Progenitor cell of endocrine pancreas (in vitro differentiated cells): ENCODE results near the gene SPARC. TPM values are rescaled to one million over a fixed set of nuclear protein-coding genes. Genes with fewer than 3 reads are reported as not detected.

Experiments
- DNase-seq: peaks from one replicate; pipeline ENCODE4 v3.0.0; 2021; ENCODE audit warnings: low spot score; ENCODE audit not compliant: unreplicated experiment
- H3K27ac Mint-ChIP-seq: 2 replicates; pipeline ENCODE4 v1.8.0; 2021; ENCODE audit warnings: mild to moderate bottlenecking, moderate library complexity, mixed read lengths
- H3K27me3 Mint-ChIP-seq: 2 replicates; pipeline ENCODE4 v1.8.0; 2021; ENCODE audit warnings: mixed read lengths
- H3K36me3 Mint-ChIP-seq: 2 replicates; pipeline ENCODE4 v1.8.0; 2022; ENCODE audit warnings: mixed read lengths; ENCODE audit not compliant: insufficient read depth
- H3K4me1 Mint-ChIP-seq: 2 replicates; pipeline ENCODE4 v1.8.0; 2021; ENCODE audit warnings: low read depth, mixed read lengths
- H3K4me3 Mint-ChIP-seq: 2 replicates; pipeline ENCODE4 v1.8.0; 2021; ENCODE audit warnings: low read depth, mild to moderate bottlenecking, moderate library complexity, mixed read lengths
- H3K9me3 Mint-ChIP-seq: 2 replicates; pipeline ENCODE4 v1.8.0; 2021; ENCODE audit warnings: low read depth, mixed read lengths
- total RNA-seq: library from RNA; stranded (reverse); gene quantifications from 2 replicates; pipeline ENCODE4 v1.2.1, GENCODE V29; 2021
- TF ChIP-seq, protein P1 (sequence below): fragments of 200-600 bp; sonication (generic); IDR thresholded peaks from one replicate; pipeline ENCODE4 v1.5.0; 2021; ENCODE audit warnings: antibody characterized with exemption, mild to moderate bottlenecking; ENCODE audit not compliant: unreplicated experiment

The SPARC gene
- total RNA-seq, 1 donor from 2014 or later: 55.2 TPM

DNA sequence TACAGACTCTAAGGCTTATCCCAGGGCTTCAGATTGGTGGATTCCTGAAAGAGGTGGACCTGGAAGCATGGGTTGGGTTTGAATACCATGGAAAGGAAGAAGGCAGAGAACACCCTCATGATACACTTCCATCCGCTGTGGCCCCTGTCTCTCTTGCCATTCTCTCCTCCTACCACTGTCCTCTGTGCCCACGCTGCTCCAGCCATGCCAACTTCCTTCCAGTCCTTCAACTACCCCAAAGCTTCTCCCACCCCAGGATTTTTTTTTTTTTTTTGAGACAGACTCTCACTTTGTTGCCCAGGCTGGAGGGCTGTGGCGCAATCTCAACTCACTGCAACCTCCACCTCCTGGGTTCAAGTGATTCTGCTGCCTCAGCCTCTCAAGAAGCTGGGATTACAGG is 1.7 kb upstream of the SPARC start:
- peaks cover 34% of the 10 kb centered on the region for H3K27me3 Mint-ChIP-seq
- no peak for DNase-seq
- TF ChIP-seq, protein P1, sequence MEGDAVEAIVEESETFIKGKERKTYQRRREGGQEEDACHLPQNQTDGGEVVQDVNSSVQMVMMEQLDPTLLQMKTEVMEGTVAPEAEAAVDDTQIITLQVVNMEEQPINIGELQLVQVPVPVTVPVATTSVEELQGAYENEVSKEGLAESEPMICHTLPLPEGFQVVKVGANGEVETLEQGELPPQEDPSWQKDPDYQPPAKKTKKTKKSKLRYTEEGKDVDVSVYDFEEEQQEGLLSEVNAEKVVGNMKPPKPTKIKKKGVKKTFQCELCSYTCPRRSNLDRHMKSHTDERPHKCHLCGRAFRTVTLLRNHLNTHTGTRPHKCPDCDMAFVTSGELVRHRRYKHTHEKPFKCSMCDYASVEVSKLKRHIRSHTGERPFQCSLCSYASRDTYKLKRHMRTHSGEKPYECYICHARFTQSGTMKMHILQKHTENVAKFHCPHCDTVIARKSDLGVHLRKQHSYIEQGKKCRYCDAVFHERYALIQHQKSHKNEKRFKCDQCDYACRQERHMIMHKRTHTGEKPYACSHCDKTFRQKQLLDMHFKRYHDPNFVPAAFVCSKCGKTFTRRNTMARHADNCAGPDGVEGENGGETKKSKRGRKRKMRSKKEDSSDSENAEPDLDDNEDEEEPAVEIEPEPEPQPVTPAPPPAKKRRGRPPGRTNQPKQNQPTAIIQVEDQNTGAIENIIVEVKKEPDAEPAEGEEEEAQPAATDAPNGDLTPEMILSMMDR: no peak
- H3K4me1 Mint-ChIP-seq: peaks cover 19% of the 10 kb centered on the region
- H3K36me3 Mint-ChIP-seq: no peaks in the 10 kb centered on the region
- H3K4me3 Mint-ChIP-seq: no peak overlapping the region
- H3K9me3 Mint-ChIP-seq: no peaks in the 10 kb centered on the region
- H3K27ac Mint-ChIP-seq: no peak overlapping the region

- no peak for DNase-seq
- Mint-ChIP-seq H3K27ac (no peak overlapping the region), H3K4me1 (peaks cover 19% of the 10 kb centered on the region), H3K36me3 (no peaks in the 10 kb centered on the region), H3K4me3 (peak overlapping the region; percentile 68), H3K27me3 (peaks cover 27% of the 10 kb centered on the region), H3K9me3 (no peaks in the 10 kb centered on the region)
- TF ChIP-seq, protein P1: no peak
Measured at GRCh38 chr5:151685749-151686673, 704 bp downstream of the SPARC start.

DNA sequence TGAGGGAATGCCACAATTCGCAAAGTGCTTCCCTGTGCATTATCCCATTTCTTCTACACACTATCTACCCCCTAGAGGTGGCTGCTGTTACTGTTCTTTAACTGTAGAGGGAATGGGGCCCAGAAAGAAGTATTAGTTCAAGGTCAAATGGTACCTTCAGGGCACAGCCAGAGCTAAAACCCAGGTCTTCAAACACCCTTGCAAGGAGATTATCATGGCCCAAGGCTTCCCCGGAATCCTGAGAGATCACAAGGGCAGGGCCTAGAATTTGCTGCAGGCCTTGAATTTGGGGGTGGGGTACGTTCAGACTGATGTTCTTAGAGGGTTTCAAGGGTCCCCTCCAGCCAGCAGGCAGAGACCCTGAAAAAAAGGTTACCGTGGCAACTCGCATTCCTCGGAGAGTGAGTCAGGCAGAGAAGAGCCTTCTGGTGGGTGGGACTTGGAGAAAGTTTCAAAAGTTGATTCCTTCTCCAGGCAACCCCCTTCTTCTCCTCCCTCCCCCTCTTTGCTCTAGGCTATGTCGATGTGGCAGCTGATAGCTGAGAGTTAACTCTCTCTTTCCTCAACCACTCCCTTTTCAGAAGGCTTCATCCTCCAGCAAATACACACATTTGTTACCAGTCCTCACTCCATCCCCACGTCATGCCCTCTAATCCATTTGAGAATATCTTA is 1.9 kb downstream of the SPARC start:
- no peak overlapping the region for H3K27ac Mint-ChIP-seq
- TF ChIP-seq, protein P1: peak; percentile 37
- H3K4me3 Mint-ChIP-seq: peak overlapping the region; percentile 0
- H3K27me3 Mint-ChIP-seq: peaks cover 27% of the 10 kb centered on the region
- peaks cover 19% of the 10 kb centered on the region for H3K4me1 Mint-ChIP-seq
- H3K36me3 Mint-ChIP-seq: no peaks in the 10 kb centered on the region
- no peak for DNase-seq
- H3K9me3 Mint-ChIP-seq: no peaks in the 10 kb centered on the region

- no peaks in the 10 kb centered on the region for H3K9me3 Mint-ChIP-seq
- H3K27me3 Mint-ChIP-seq: peaks cover 26% of the 10 kb centered on the region
- no peaks in the 10 kb centered on the region for H3K36me3 Mint-ChIP-seq
- TF ChIP-seq, protein P1: no peak
- no peak overlapping the region for H3K4me3 Mint-ChIP-seq
- H3K27ac Mint-ChIP-seq: no peak overlapping the region
- H3K4me1 Mint-ChIP-seq: peaks cover 19% of the 10 kb centered on the region
- no peak for DNase-seq
Measured at GRCh38 chr5:151683986-151684588, 2.6 kb downstream of the SPARC start.

DNA sequence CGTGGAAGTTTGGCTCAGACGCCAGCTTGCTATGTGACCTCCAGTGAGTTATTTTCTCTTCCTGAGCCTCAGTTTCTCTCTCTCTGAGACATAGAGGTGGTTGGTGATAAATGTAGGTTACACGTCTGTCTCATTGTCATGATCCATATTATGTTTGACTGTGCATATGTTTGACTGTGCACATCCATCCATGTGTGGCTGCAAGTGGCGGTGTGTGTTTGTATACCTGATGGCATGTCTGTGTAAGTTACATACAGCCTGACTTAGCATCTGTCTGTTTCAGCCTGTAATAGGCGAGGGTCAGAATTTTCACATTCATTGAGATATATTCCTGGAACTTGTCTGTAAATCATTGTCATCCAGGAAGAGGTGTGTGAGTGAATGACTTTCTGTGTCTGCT is 3.3 kb downstream of the SPARC start:
- TF ChIP-seq, protein P1: no peak
- Mint-ChIP-seq H3K27ac (no peak overlapping the region), H3K4me1 (peaks cover 19% of the 10 kb centered on the region), H3K9me3 (no peaks in the 10 kb centered on the region), H3K4me3 (no peak overlapping the region), H3K36me3 (no peaks in the 10 kb centered on the region), H3K27me3 (peaks cover 23% of the 10 kb centered on the region)
- DNase-seq: no peak
